ENCODE results near the gene PPFIBP1. TPM values are rescaled to one million over a fixed set of nuclear protein-coding genes. Genes with fewer than 3 reads are reported as not detected.
"Not testable (repeated sequence)": the region's sequence is repeated elsewhere in the genome, so short reads cannot be mapped to it uniquely, and the experiment has no call there.

Gene PPFIBP1
- total RNA-seq, 1 donor from 2014 or later: 117 TPM

DNA sequence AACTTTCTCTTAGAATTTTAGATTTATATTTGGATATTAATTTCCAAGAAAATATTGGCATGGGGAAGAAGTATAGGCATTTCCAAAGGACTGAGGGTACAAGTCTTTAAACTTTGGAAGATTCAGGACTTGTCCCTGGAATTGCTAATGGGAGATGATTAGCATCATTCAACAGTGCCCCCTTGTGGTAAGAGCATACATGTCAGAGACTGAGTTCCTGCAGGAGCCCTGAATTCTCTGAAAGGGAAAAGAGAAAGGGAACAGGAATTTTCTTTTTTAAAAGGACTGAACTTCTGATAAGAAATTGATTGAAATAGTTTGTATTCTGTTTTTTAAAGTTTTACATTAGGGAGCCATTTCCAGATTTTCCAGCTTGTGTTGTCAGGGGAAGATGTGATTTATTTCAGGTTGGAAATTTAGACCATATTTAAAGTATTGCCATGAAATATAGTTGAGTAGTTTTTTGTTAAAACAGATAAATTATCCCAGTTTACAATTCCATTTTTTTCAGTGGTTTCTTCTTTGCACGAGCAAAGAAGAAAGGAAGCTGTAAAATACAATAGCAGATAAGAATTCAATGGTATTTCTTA is 128.3 kb downstream of the PPFIBP1 start:
- H3K27me3 ChIP-seq (ENCODE audit: low read depth): no peaks in the 10 kb centered on the region
- ATAC-seq (peak; percentile 75 to 87), DNase-seq (no peak)
- intact Hi-C loops (cut with DNase I): loop anchor here (5.0 kb wide), 1 partner anchor 230 kb away; no protein-coding TSS in a partner anchor
- H3K4me3 ChIP-seq: no peak overlapping the region
- H3K4me1 ChIP-seq: no peaks in the 10 kb centered on the region
- H3K27ac ChIP-seq: no peak overlapping the region
- TF ChIP-seq, protein P1, sequence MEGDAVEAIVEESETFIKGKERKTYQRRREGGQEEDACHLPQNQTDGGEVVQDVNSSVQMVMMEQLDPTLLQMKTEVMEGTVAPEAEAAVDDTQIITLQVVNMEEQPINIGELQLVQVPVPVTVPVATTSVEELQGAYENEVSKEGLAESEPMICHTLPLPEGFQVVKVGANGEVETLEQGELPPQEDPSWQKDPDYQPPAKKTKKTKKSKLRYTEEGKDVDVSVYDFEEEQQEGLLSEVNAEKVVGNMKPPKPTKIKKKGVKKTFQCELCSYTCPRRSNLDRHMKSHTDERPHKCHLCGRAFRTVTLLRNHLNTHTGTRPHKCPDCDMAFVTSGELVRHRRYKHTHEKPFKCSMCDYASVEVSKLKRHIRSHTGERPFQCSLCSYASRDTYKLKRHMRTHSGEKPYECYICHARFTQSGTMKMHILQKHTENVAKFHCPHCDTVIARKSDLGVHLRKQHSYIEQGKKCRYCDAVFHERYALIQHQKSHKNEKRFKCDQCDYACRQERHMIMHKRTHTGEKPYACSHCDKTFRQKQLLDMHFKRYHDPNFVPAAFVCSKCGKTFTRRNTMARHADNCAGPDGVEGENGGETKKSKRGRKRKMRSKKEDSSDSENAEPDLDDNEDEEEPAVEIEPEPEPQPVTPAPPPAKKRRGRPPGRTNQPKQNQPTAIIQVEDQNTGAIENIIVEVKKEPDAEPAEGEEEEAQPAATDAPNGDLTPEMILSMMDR (IDR thresholded peaks at IDR 0.05): peak; percentile 90
- H3K36me3 ChIP-seq: peaks cover 46% of the 10 kb centered on the region
- H3K9me3 ChIP-seq: no peaks in the 10 kb centered on the region

DNA sequence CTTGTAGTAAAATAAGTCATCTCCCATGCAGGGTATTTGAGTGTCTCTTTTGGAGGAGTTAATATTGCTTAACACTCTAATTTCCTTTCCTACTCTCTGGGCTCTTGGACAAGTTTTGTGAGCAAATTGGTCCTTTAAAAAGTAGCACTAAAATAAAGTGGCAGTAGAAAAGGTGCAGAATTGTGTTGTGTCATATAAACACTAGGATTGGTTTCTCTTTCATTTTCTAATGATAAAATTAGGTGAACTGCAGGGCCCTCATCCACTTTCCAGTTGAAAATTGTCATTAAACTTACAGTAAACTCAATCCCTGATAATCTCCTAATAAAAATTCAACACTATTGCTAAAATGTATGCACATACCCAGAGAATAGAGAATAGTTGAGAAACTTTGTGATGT is 129.7 kb downstream of the PPFIBP1 start:
- Histone ChIP-seq H3K27ac (no peak overlapping the region), H3K4me1 (no peaks in the 10 kb centered on the region), H3K27me3 (ENCODE audit: low read depth) (no peaks in the 10 kb centered on the region), H3K4me3 (no peak overlapping the region), H3K36me3 (peaks cover 46% of the 10 kb centered on the region), H3K9me3 (no peaks in the 10 kb centered on the region)
- no peak for ATAC-seq
- no peak for DNase-seq
- intact Hi-C loops (cut with DNase I): loop anchor here (5.0 kb wide), 1 partner anchor 231 kb away; no protein-coding TSS in a partner anchor
- TF ChIP-seq, protein P1 (IDR thresholded peaks at IDR 0.05): no peak

- intact Hi-C loops (cut with DNase I); H3K9me3 ChIP-seq; H3K27ac ChIP-seq; DNase-seq; H3K4me3 ChIP-seq; ATAC-seq; H3K4me1 ChIP-seq; H3K27me3 ChIP-seq (ENCODE audit: low read depth): not testable (repeated sequence)
- peaks cover 49% of the 10 kb centered on the region for H3K36me3 ChIP-seq
These were observed 131.5 kb downstream of the PPFIBP1 start for GRCh38 chr12:27655476-27655875.

- intact Hi-C loops (cut with DNase I): no loop called here
- TF ChIP-seq, protein P1 (IDR thresholded peaks at IDR 0.05): no peak
- Histone ChIP-seq H3K27me3 (ENCODE audit: low read depth) (no peaks in the 10 kb centered on the region), H3K36me3 (peaks cover 67% of the 10 kb centered on the region), H3K27ac (no peak overlapping the region), H3K9me3 (no peaks in the 10 kb centered on the region), H3K4me1 (no peaks in the 10 kb centered on the region), H3K4me3 (no peak overlapping the region)
- ATAC-seq (no peak), DNase-seq (no peak)
These were observed 133.3 kb downstream of the PPFIBP1 start for GRCh38 chr12:27657296-27657695.

DNA sequence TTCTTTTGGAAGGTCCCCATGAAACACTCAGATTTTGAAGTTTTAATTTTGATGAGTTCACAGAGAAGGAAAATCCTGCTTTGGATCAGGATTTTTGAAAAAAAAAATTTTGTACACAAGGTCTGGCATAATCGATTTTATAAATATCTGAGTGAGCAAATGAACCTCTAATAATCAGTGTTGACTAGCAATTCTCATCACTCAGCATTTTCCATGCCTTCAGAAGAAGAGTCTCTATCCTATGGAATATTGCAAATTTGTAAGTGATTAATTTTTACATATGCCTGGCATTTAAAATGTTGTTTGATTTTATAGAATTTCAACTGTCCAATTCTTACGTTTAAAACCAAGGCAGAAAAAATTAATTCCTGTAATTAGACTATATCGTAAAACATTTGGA is 141.7 kb downstream of the PPFIBP1 start:
- DNase-seq (no peak), ATAC-seq (no peak)
- no peak overlapping the region for H3K4me3 ChIP-seq
- TF ChIP-seq, protein P1 (IDR thresholded peaks at IDR 0.05): no peak
- intact Hi-C loops (cut with DNase I): no loop called here
- peaks cover 78% of the 10 kb centered on the region for H3K36me3 ChIP-seq
- H3K27me3 ChIP-seq (ENCODE audit: low read depth): no peaks in the 10 kb centered on the region
- H3K9me3 ChIP-seq: no peaks in the 10 kb centered on the region
- H3K27ac ChIP-seq: no peak overlapping the region
- no peaks in the 10 kb centered on the region for H3K4me1 ChIP-seq

DNA sequence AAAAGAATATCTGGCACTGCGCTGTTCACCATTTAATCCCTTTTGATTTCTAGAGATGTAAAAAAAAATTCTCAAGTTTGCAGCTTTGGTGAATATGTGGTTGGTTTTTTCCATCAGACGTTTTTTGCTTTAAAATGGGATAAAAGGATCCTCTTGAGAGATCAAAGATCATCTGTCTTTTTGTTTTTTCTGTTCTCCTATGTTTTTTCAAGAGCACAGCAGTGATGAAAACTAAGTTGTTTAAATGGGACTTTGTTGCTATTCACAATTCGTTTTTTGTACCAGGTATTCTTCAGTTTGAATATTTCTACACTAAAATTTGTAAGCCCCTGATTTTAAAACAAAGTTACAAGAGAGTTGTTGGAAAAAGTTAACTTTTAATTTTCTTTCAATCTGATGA is 142.5 kb downstream of the PPFIBP1 start:
- no peak overlapping the region for H3K4me3 ChIP-seq
- no peaks in the 10 kb centered on the region for H3K9me3 ChIP-seq
- no peaks in the 10 kb centered on the region for H3K4me1 ChIP-seq
- no peaks in the 10 kb centered on the region for H3K27me3 ChIP-seq (ENCODE audit: low read depth)
- TF ChIP-seq, protein P1 (IDR thresholded peaks at IDR 0.05): no peak
- intact Hi-C loops (cut with DNase I): no loop called here
- DNase-seq: no peak
- ATAC-seq: no peak
- no peak overlapping the region for H3K27ac ChIP-seq
- peaks cover 77% of the 10 kb centered on the region for H3K36me3 ChIP-seq

Data from lower lobe of right lung (tissue), 2 donors.